Left lung (tissue), 10 donors: ENCODE measurements around the gene CKS2. TPM values are rescaled to one million over a fixed set of nuclear protein-coding genes. Genes with fewer than 3 reads are reported as not detected.
"Not testable (repeated sequence)": the region's sequence is repeated elsewhere in the genome, so short reads cannot be mapped to it uniquely, and the experiment has no call there.

Source experiments
- ATAC-seq: fragments of 200-7000 bp; cut with Tn5 transposase; one replicate; pipeline ENCODE4 v1.9.1; 2020; ENCODE audit warnings: moderate library complexity
- DNase-seq, 4 donors: peaks; one replicate each; pipeline ENCODE4 v3.0.0-alpha.2; 2013 to 2020
- H3K27ac ChIP-seq, 2 donors: fragments of 200-600 bp; sonication (generic) in 1 of 2; one replicate each; pipeline versions ENCODE4 v1.5.0 to v1.8.0; 2020 to 2021
- H3K27me3 ChIP-seq, 2 donors: fragments of 200-600 bp; sonication (generic) in 1 of 2; one replicate each; pipeline versions ENCODE4 v1.5.0 to v1.8.0; 2020 to 2021
- H3K36me3 ChIP-seq, 2 donors: fragments of 200-600 bp; sonication (generic) in 1 of 2; one replicate each; pipeline versions ENCODE4 v1.5.0 to v1.8.0; 2020 to 2021
- H3K4me1 ChIP-seq, 2 donors: fragments of 200-600 bp; one replicate each; pipeline ENCODE4 v1.8.0; 2021
- H3K4me3 ChIP-seq, 2 donors: fragments of 200-600 bp; sonication (generic) in 1 of 2; one replicate each; pipeline versions ENCODE4 v1.5.0 to v1.8.0; 2020 to 2021; ENCODE audit warnings: mild to moderate bottlenecking in 1 of 2
- H3K9me3 ChIP-seq, 2 donors: fragments of 200-600 bp; sonication (generic) in 1 of 2; one replicate each; pipeline versions ENCODE4 v1.5.0 to v1.8.0; 2020 to 2021
- CTCF ChIP-seq, 2 donors: fragments of 200-600 bp; sonication (generic) in 1 of 2; IDR thresholded peaks; one replicate each; pipeline versions ENCODE4 v1.5.0 to v1.8.0; 2021; ENCODE audit warnings: antibody characterized with exemption in 2 of 2
- intact Hi-C, 2 donors: fragments of 100-400 bp; cut with DNase I; formaldehyde crosslinking; loops; one replicate each; pipeline versions ENCODE4 v1.11.2 to v1.14.2; 2022
- polyA plus RNA-seq, 6 donors: library from polyadenylated mRNA; unstranded; fragments of 120-200 nt; gene quantifications; one replicate each; pipeline ENCODE4 v1.2.1, GENCODE V29; 2013; ENCODE audit not compliant: insufficient read length in 6 of 6
- total RNA-seq, 2 donors: library from RNA; stranded (reverse); fragmentation: NEBNext Ultra II Directional; extraction: Animal tissue kit (Norgen Biotek cat#: 25700); gene quantifications; one replicate each; pipeline ENCODE4 v1.2.1, GENCODE V29; 2021
- donor health status: DM: no; HTN: yes; CAD: no.
- donor health status: DM: no; HTN: no; CAD: no.

The CKS2 gene
- total and polyA plus RNA-seq, 8 donors, result 43.1 to 127 (median 74.6) TPM

- ATAC-seq (peak; percentile 73), DNase-seq (peak in 2 of 4 donors; percentile 52)
- TF ChIP-seq CTCF (IDR thresholded peaks at IDR 0.05), result no peak
- no peaks in the 10 kb centered on the region for H3K9me3 ChIP-seq
- peaks cover 3 to 10% of the 10 kb centered on the region in 2 donors for H3K4me1 ChIP-seq
- H3K4me3 ChIP-seq, result no peak overlapping the region
- no peak overlapping the region for H3K27ac ChIP-seq
- intact Hi-C loops, result no loop called here
- H3K27me3 ChIP-seq, result no peaks in the 10 kb centered on the region
- H3K36me3 ChIP-seq, result no peaks in the 10 kb centered on the region
Observed at GRCh38 chr9:89284076-89284475, 26.9 kb upstream of the CKS2 start.

GRCh38 chr9:89291741-89292140 lies 19.3 kb upstream of the CKS2 start:
- TF ChIP-seq CTCF (IDR thresholded peaks at IDR 0.05), result no peak
- DNase-seq (no peak), ATAC-seq (peak; percentile 70)
- no peaks in the 10 kb centered on the region for H3K27me3 ChIP-seq
- H3K4me3 ChIP-seq, result no peak overlapping the region
- H3K27ac ChIP-seq, result no peak overlapping the region
- peaks cover 0 to 7% of the 10 kb centered on the region in 2 donors for H3K9me3 ChIP-seq
- intact Hi-C loops, result no loop called here
- peaks cover 0 to 2% of the 10 kb centered on the region in 2 donors for H3K4me1 ChIP-seq
- H3K36me3 ChIP-seq, result no peaks in the 10 kb centered on the region

- Histone ChIP-seq H3K4me1 (peaks cover 0 to 2% of the 10 kb centered on the region in 2 donors), H3K36me3 (no peaks in the 10 kb centered on the region), H3K27me3 (no peaks in the 10 kb centered on the region), H3K9me3 (peaks cover 0 to 7% of the 10 kb centered on the region in 2 donors), H3K4me3 (no peak overlapping the region), H3K27ac (no peak overlapping the region)
- ATAC-seq (no peak), DNase-seq (no peak)
- TF ChIP-seq CTCF (IDR thresholded peaks at IDR 0.05), result no peak
- intact Hi-C loops, result no loop called here
Observed at GRCh38 chr9:89293014-89293413, 18.0 kb upstream of the CKS2 start.

GRCh38 chr9:89295400-89295799 lies 15.6 kb upstream of the CKS2 start:
- ATAC-seq (no peak), DNase-seq (no peak)
- Histone ChIP-seq H3K27me3 (no peaks in the 10 kb centered on the region), H3K9me3 (peaks cover 0 to 7% of the 10 kb centered on the region in 2 donors), H3K36me3 (no peaks in the 10 kb centered on the region), H3K4me3 (no peak overlapping the region), H3K27ac (no peak overlapping the region), H3K4me1 (no peaks in the 10 kb centered on the region)
- intact Hi-C loops, result no loop called here
- no peak for TF ChIP-seq CTCF (IDR thresholded peaks at IDR 0.05)

- H3K27me3 ChIP-seq, H3K9me3 ChIP-seq, H3K4me3 ChIP-seq, H3K4me1 ChIP-seq, DNase-seq, H3K36me3 ChIP-seq, intact Hi-C loops: not testable (repeated sequence)
- H3K27ac ChIP-seq, result peak overlapping the region; percentile 56 to 58
- peak; percentile 50 for ATAC-seq
Observed at GRCh38 chr9:89301996-89302395, 9.0 kb upstream of the CKS2 start.
